Retina (tissue), 1 donor: ENCODE measurements around the gene RNF151.
"Not testable (repeated sequence)": the region's sequence is repeated elsewhere in the genome, so short reads cannot be mapped to it uniquely, and the experiment has no call there.

ENCODE experiments used
- DNase-seq: peaks from one replicate; pipeline ENCODE4 v3.0.0-alpha.2; 2016

RNF151 gene

GRCh38 chr16:1966460-1966859, at the start of gene RNF151:
TSS of gene RNF151 (plus strand) at chr16:1966856. CDS start at chr16:1966882, 26 bp downstream.
- DNase-seq: no peak

- DNase-seq: no peak
Measured at GRCh38 chr16:1917056-1917664, 49.5 kb upstream of the RNF151 start.

- no peak for DNase-seq
Measured at GRCh38 chr16:1917665-1918350, 48.8 kb upstream of the RNF151 start.

GRCh38 chr16:1918351-1919326, 48.0 kb upstream of the RNF151 start, which contains the start of gene HS3ST6:
TSS of gene HS3ST6 (minus strand) at chr16:1918415. CDS start at chr16:1918323, 92 bp downstream.
- no peak for DNase-seq

- no peak for DNase-seq
Measured at GRCh38 chr16:1919327-1919998, 47.2 kb upstream of the RNF151 start.

GRCh38 chr16:1920122-1920521, 46.5 kb upstream of the RNF151 start:
- not testable (repeated sequence) for DNase-seq

- peak; percentile 68 for DNase-seq
Measured at GRCh38 chr16:1920727-1921171, 45.9 kb upstream of the RNF151 start.

GRCh38 chr16:1922357-1922756, 44.3 kb upstream of the RNF151 start:
- DNase-seq: no peak

GRCh38 chr16:1923299-1924034, 43.2 kb upstream of the RNF151 start:
- DNase-seq: peak; percentile 63

GRCh38 chr16:1924095-1924494, 42.6 kb upstream of the RNF151 start:
- no peak for DNase-seq

- DNase-seq: no peak
Measured at GRCh38 chr16:1926271-1926670, 40.4 kb upstream of the RNF151 start.

GRCh38 chr16:1929105-1929504, 37.6 kb upstream of the RNF151 start:
- DNase-seq: no peak

- peak; percentile 95 for DNase-seq
Measured at GRCh38 chr16:1929578-1930337, 36.9 kb upstream of the RNF151 start.

- no peak for DNase-seq
Measured at GRCh38 chr16:1930338-1930720, 36.3 kb upstream of the RNF151 start.

- no peak for DNase-seq
Measured at GRCh38 chr16:1932050-1933028, 34.3 kb upstream of the RNF151 start.

GRCh38 chr16:1933097-1933661, 33.5 kb upstream of the RNF151 start:
- DNase-seq: no peak

- DNase-seq: no peak
Measured at GRCh38 chr16:1936945-1937479, 29.6 kb upstream of the RNF151 start.

GRCh38 chr16:1938316-1938715, 28.3 kb upstream of the RNF151 start:
- no peak for DNase-seq

GRCh38 chr16:1938910-1939309, 27.7 kb upstream of the RNF151 start:
- no peak for DNase-seq
